Measurements from ENCODE around the gene URGCP.

URGCP gene

GRCh38 chr7:43869867-43870240 lies 36.5 kb downstream of the URGCP start:
- Histone ChIP-seq H3K9me3 (ENCODE audit: low read length) (peaks cover 12% of the 10 kb centered on the region), H3K4me1 (ENCODE audit: insufficient read depth, low read length, severe bottlenecking) (peaks cover 20% of the 10 kb centered on the region), H2AFZ (ENCODE audit: low read length) (peak overlapping the region; percentile 22), H3K27ac (ENCODE audit: low read depth, low read length, poor library complexity, severe bottlenecking) (peak overlapping the region; percentile 2), H4K20me1 (ENCODE audit: insufficient read depth, low read length) (no peaks in the 10 kb centered on the region), H3F3A (ENCODE audit: insufficient read depth, low read length) (no peaks in the 10 kb centered on the region), H3K36me3 (ENCODE audit: insufficient read depth, low read length) (peaks cover 49% of the 10 kb centered on the region), H3K4me2 (ENCODE audit: low read length) (peak overlapping the region; percentile 70), H3K27me3 (ENCODE audit: insufficient read depth, low read length) (no peaks in the 10 kb centered on the region; the same call in 1 of the 2 replicates), H3K4me3 (ENCODE audit: low read depth, low read length, poor library complexity, severe bottlenecking) (peak overlapping the region; percentile 82), H3K9me2 (ENCODE audit: low read depth, low read length) (no peaks in the 10 kb centered on the region), H3K79me2 (ENCODE audit: insufficient read depth, low read length) (no peaks in the 10 kb centered on the region), H3K9ac (ENCODE audit: low read length) (peak overlapping the region; percentile 72)
- no peak for TF ChIP-seq CTCF (IDR thresholded peaks at IDR 0.05; ENCODE audit: low read length)
- TF ChIP-seq EZH2 (IDR thresholded peaks at IDR 0.05; ENCODE audit: borderline replicate concordance, low read length), result no peak

- H3K79me2 ChIP-seq (ENCODE audit: insufficient read depth, low read length), result no peaks in the 10 kb centered on the region
- H3K4me2 ChIP-seq (ENCODE audit: low read length), result peak within 1 kb of the TSS; percentile 70
- no peaks in the 10 kb centered on the region for H3F3A ChIP-seq (ENCODE audit: insufficient read depth, low read length)
- H3K4me3 ChIP-seq (ENCODE audit: low read depth, low read length, poor library complexity, severe bottlenecking), result peak within 1 kb of the TSS; percentile 82
- peak within 1 kb of the TSS; percentile 41 for H3K27ac ChIP-seq (ENCODE audit: low read depth, low read length, poor library complexity, severe bottlenecking)
- no peaks in the 10 kb centered on the region; the same call in 1 of the 2 replicates for H3K27me3 ChIP-seq (ENCODE audit: insufficient read depth, low read length)
- H3K9me2 ChIP-seq (ENCODE audit: low read depth, low read length), result no peaks in the 10 kb centered on the region
- peak within 1 kb of the TSS; percentile 22 for H2AFZ ChIP-seq (ENCODE audit: low read length)
- TF ChIP-seq CTCF (IDR thresholded peaks at IDR 0.05; ENCODE audit: low read length) (no peak), EZH2 (IDR thresholded peaks at IDR 0.05; ENCODE audit: borderline replicate concordance, low read length) (no peak)
- no peaks in the 10 kb centered on the region for H4K20me1 ChIP-seq (ENCODE audit: insufficient read depth, low read length)
- H3K9ac ChIP-seq (ENCODE audit: low read length), result peak within 1 kb of the TSS; percentile 72
- H3K36me3 ChIP-seq (ENCODE audit: insufficient read depth, low read length), result peaks cover 42% of the 10 kb centered on the region
- peaks cover 20% of the 10 kb centered on the region for H3K4me1 ChIP-seq (ENCODE audit: insufficient read depth, low read length, severe bottlenecking)
- H3K9me3 ChIP-seq (ENCODE audit: low read length), result peaks cover 12% of the 10 kb centered on the region
Observed at GRCh38 chr7:43869006-43869866, 37.2 kb downstream of the URGCP start, which contains the start of gene MRPS24. Gene MRPS24, minus strand, starts transcription at chr7:43869517. Its CDS starts 22 bp downstream, at chr7:43869495.

- Histone ChIP-seq H4K20me1 (ENCODE audit: insufficient read depth, low read length) (no peaks in the 10 kb centered on the region), H3F3A (ENCODE audit: insufficient read depth, low read length) (no peaks in the 10 kb centered on the region), H3K9me2 (ENCODE audit: low read depth, low read length) (no peaks in the 10 kb centered on the region), H3K27me3 (ENCODE audit: insufficient read depth, low read length) (no peaks in the 10 kb centered on the region; the same call in 1 of the 2 replicates), H3K4me2 (ENCODE audit: low read length) (peak overlapping the region; percentile 70), H3K4me3 (ENCODE audit: low read depth, low read length, poor library complexity, severe bottlenecking) (peak overlapping the region; percentile 82), H3K4me1 (ENCODE audit: insufficient read depth, low read length, severe bottlenecking) (peaks cover 20% of the 10 kb centered on the region), H3K27ac (ENCODE audit: low read depth, low read length, poor library complexity, severe bottlenecking) (peak overlapping the region; percentile 41), H3K9ac (ENCODE audit: low read length) (peak overlapping the region; percentile 72), H3K9me3 (ENCODE audit: low read length) (peaks cover 12% of the 10 kb centered on the region), H3K79me2 (ENCODE audit: insufficient read depth, low read length) (no peaks in the 10 kb centered on the region), H2AFZ (ENCODE audit: low read length) (no peak overlapping the region), H3K36me3 (ENCODE audit: insufficient read depth, low read length) (peaks cover 36% of the 10 kb centered on the region)
- no peak for TF ChIP-seq EZH2 (IDR thresholded peaks at IDR 0.05; ENCODE audit: borderline replicate concordance, low read length)
- no peak for TF ChIP-seq CTCF (IDR thresholded peaks at IDR 0.05; ENCODE audit: low read length)
Observed at GRCh38 chr7:43868681-43869005, 37.8 kb downstream of the URGCP start.
